H1 (cell line): Measurements from ENCODE around the gene DTX3. TPM values are rescaled to one million over a fixed set of nuclear protein-coding genes. Genes with fewer than 3 reads are reported as not detected.

Source experiments
- BCL11A ChIP-seq, 2 experiments: IDR thresholded peaks; one replicate each; pipeline ENCODE4 v1.6.1; 2011; ENCODE audit warnings: low read depth in 2 of 2, low read length in 2 of 2, mild to moderate bottlenecking in 2 of 2
- CREB1 ChIP-seq: IDR thresholded peaks from 2 replicates; pipeline ENCODE4 v1.6.1; 2012; ENCODE audit warnings: inconsistent platforms
- EZH2 ChIP-seq: fragments of 200-600 bp; sonication (generic); IDR thresholded peaks from 2 replicates; pipeline ENCODE4 v1.7.1; 2012; ENCODE audit warnings: low read depth, mild to moderate bottlenecking, moderate library complexity, low read length, inconsistent platforms; ENCODE audit not compliant: severe bottlenecking
- TAF7 ChIP-seq: optimal IDR thresholded peaks from 2 replicates; pipeline ENCODE3; 2011; ENCODE audit warnings: low read depth, mild to moderate bottlenecking, inconsistent platforms, low read length, moderate library complexity, borderline replicate concordance
- polyA plus RNA-seq, 7 experiments: library from polyadenylated mRNA; depleted of rRNA in 3 of 7; stranded (reverse) in 5 of 7; unstranded in 2 of 7; fragments of >200 nt in 5 of 7; fragments of 200-250 nt in 2 of 7; gene quantifications; 1 replicate in 5 of 7; 2 replicates in 1 of 7; 4 replicates in 1 of 7; pipeline versions ENCODE4 v1.2.1 to v1.2.3, GENCODE V29; 2011 to 2013; ENCODE audit warnings: missing spikeins in 2 of 7, mixed read lengths in 2 of 7
- total RNA-seq: library from RNA; stranded (reverse); fragmentation: NEBNext Ultra II Directional; extraction: Animal tissue kit (Norgen Biotek cat#: 25700); gene quantifications from 2 replicates; pipeline ENCODE4 v1.2.1, GENCODE V29; 2021

Gene DTX3
- total and polyA plus RNA-seq, 2 of the 8 experiments (the other 6 are each of a cell fraction or from before 2014, with no cell fraction given): 41.8 to 92.5 TPM

- TF ChIP-seq CREB1: no peak
- TF ChIP-seq TAF7: no peak
- TF ChIP-seq BCL11A (IDR thresholded peaks at IDR 0.05; ENCODE audit: low read depth in 2 of 2, low read length in 2 of 2): no peak
- no peak for TF ChIP-seq EZH2
These were observed 11.0 kb downstream of the DTX3 start (continued) for GRCh38 chr12:57615637-57616036.
